BLaER1 treated with 17β-estradiol and CSF1 and Interleukin-3, amounts not matched to agents 10 nM and 100 nM (cell line): Measurements from ENCODE around the gene APBA2.
A peak's percentile ranks its signal among the peaks of the same experiment; 100 is the strongest.

Experiments used
- H3K27ac ChIP-seq, 11 experiments: shearing (Covaris generic); formaldehyde crosslinking; 2 replicates each; pipeline ENCODE4 v1.8.1; 2022
- H3K27me3 ChIP-seq, 11 experiments: shearing (Covaris generic); formaldehyde crosslinking; 2 replicates each; pipeline ENCODE4 v1.8.1; 2022
- H3K36me3 ChIP-seq, 11 experiments: shearing (Covaris generic); formaldehyde crosslinking; 2 replicates each; pipeline ENCODE4 v1.8.1; 2022
- H3K4me1 ChIP-seq, 10 experiments: shearing (Covaris generic); formaldehyde crosslinking; 2 replicates each; pipeline ENCODE4 v1.8.1; 2022
- H3K4me2 ChIP-seq, 11 experiments: shearing (Covaris generic); formaldehyde crosslinking; 2 replicates each; pipeline ENCODE4 v1.8.1; 2022
- H3K4me3 ChIP-seq, 10 experiments: shearing (Covaris generic); formaldehyde crosslinking; 2 replicates each; pipeline ENCODE4 v1.8.1; 2022
- H3K9ac ChIP-seq, 11 experiments: shearing (Covaris generic); formaldehyde crosslinking; 2 replicates each; pipeline ENCODE4 v1.8.1; 2022
- H3K9me3 ChIP-seq, 11 experiments: shearing (Covaris generic); formaldehyde crosslinking; replicated peaks in 1 of 11; 2 replicates each; pipeline ENCODE4 v1.8.1; 2022
- H4K20me1 ChIP-seq, 11 experiments: shearing (Covaris generic); formaldehyde crosslinking; 2 replicates each; pipeline ENCODE4 v1.8.1; 2022
- Cebpa-rat ChIP-seq, 11 experiments: shearing (Covaris generic); IDR thresholded peaks; 2 replicates each; pipeline ENCODE4 v1.8.1; 2022

The APBA2 gene

DNA sequence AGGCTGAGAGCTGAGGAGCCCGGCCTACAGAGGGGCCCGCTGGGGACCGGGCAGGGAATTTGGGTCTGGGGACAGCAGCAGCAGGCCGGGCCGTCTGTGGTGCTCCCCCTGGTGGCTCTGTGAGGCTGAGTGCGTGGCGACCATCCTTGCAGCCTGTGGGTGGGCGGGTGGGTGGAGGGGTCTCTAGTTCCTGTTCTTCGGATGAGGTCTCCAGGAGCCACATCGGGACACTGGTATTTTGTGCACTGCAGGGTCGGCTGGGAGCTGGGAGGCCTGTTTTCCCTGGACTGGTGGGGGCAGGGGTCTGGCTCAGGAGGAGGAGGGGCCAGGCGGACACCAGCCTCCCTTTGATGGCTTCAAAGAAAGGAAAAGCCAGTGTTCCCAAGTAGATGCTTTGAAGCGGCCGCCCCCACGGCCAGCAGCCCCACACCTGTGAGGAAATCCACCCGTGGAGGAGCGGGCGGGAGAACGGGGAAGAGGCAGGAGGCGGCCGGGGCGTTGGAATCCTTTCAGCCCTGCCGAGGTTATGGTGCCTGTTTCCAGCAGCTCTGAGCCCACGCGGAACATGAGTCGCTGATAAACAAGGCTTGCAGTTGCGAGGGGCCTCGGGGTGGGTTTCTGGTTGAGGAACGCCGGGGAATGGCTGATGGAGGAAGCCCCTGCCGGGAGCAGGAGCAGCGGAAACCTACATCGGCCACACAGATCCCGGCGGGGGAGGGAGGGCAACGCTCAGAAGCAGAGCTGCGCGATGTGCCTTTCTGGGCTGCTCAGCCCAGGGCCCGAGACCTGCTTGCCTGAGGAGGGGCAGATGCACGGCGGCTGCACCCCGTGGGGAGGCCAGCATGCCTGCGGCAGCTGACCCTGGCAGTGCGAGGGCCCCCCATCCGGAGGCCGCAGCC, 229.6 kb downstream of the APBA2 start:
- Histone ChIP-seq H3K9me3 (no peaks in the 10 kb centered on the region), H3K27me3 (peaks cover 0 to 10% (median 0%) of the 10 kb centered on the region in 11 experiments; a peak in 5 of 22 replicates), H3K4me1 (peaks cover 3 to 19% (median 12%) of the 10 kb centered on the region in 10 experiments; a peak in 16 of 20 replicates), H3K27ac (peak overlapping the region in 6 of 11 experiments; percentile 33 to 61 (median 58); a peak in 10 of 22 replicates), H3K4me3 (peak overlapping the region; percentile 48 to 72 (median 62)), H3K36me3 (no peaks in the 10 kb centered on the region), H3K9ac (peak overlapping the region; percentile 37 to 79 (median 68)), H3K4me2 (peak overlapping the region; percentile 90 to 99 (median 98)), H4K20me1 (peaks cover 0 to 17% (median 0%) of the 10 kb centered on the region in 11 experiments; a peak in 5 of 22 replicates)
- no peak for TF ChIP-seq Cebpa-rat (IDR thresholded peaks at IDR 0.05)

DNA sequence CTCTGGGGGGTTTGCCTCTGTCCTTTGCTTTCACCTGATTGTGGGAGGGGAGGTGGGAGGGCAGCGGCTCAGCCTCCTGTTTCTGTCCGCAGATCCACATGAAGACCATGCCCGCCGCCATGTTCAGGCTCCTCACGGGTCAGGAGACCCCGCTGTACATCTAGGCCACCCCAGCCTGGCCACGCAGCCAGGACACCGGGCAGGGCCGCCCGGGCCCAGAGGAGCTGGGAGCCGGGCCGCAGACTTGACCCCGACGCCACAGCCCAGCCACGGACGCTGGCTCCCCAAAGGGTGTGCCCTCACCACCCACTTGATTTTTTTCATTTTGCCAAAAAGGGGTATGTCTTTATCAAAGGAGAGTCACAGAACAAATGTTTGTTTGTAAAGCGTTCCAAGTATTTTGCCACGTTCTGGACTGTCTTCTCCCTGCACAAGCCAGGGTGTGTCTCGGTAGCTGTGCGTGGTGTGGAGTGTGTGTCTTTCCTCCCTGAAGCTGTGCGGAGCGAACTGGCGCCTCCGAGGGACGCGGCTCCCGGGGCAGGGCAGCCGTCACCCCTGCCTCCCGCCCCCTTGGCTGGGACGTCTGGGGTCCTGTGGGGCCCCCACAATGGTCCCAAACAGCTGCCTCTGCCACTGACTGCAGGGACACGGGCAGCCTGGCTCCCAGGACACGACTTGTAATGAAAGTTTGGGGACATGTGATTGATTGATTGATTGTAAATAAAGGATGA, 231.4 kb downstream of the APBA2 start:
- Histone ChIP-seq H4K20me1 (peaks cover 0 to 17% (median 0%) of the 10 kb centered on the region in 11 experiments; a peak in 5 of 22 replicates), H3K4me2 (no peak overlapping the region), H3K36me3 (no peaks in the 10 kb centered on the region), H3K27me3 (peaks cover 0 to 10% (median 0%) of the 10 kb centered on the region in 11 experiments; a peak in 5 of 22 replicates), H3K4me3 (no peak overlapping the region), H3K27ac (no peak overlapping the region), H3K9me3 (no peaks in the 10 kb centered on the region), H3K4me1 (peaks cover 3 to 32% (median 22%) of the 10 kb centered on the region in 10 experiments; a peak in 17 of 20 replicates), H3K9ac (no peak overlapping the region)
- no peak for TF ChIP-seq Cebpa-rat (IDR thresholded peaks at IDR 0.05)

DNA sequence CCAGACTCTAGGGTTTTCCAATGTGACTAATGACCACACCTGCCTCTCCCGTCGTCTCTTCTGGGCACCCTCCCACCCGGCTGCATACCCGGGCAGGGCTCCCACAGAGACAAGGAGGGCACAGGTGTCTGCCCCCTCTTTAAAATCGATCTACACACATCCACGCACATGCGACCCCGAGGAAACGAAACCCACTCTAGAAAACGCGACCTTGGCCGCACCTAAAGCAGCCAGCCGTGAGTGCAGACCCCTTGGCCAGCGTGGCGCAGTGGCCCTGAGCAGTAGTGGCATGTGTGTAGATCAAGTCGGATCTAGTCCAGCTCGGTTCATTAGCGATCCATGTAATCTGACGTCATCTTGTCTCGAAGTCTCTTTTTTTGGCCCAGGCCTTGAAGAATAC, 232.0 kb downstream of the APBA2 start:
- Histone ChIP-seq H3K27ac (no peak overlapping the region), H3K9me3 (no peaks in the 10 kb centered on the region), H3K4me3 (no peak overlapping the region), H3K27me3 (peaks cover 0 to 10% (median 0%) of the 10 kb centered on the region in 11 experiments; a peak in 5 of 22 replicates), H4K20me1 (peaks cover 0 to 19% (median 0%) of the 10 kb centered on the region in 11 experiments; a peak in 5 of 22 replicates), H3K4me2 (no peak overlapping the region), H3K36me3 (no peaks in the 10 kb centered on the region), H3K4me1 (peaks cover 4 to 38% (median 28%) of the 10 kb centered on the region in 10 experiments; a peak in 18 of 20 replicates), H3K9ac (no peak overlapping the region)
- TF ChIP-seq Cebpa-rat (IDR thresholded peaks at IDR 0.05) = no peak

DNA sequence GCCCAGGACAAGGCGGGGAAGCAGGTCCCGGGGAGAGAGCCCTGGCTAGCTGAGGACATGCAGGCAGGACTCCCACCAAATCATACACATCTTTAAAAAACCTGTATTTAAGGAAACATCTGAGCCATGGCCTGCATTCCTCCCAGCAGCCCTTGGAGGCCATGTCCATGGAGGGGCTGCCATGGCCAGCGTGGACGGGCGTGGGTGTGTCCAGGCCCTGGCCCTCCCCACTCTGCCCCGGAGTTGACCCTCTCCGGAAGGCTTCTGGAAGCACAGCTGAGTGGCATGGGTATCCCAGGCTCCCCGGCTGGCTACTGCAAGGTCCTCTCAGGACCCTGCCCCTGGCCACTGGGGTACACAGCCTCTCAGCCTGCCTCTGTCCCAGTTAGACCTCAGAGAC, 234.1 kb downstream of the APBA2 start:
- no peaks in the 10 kb centered on the region for H3K9me3 ChIP-seq
- peaks cover 0 to 10% (median 0%) of the 10 kb centered on the region in 11 experiments; a peak in 5 of 22 replicates for H3K27me3 ChIP-seq
- no peak overlapping the region for H3K9ac ChIP-seq
- TF ChIP-seq Cebpa-rat (IDR thresholded peaks at IDR 0.05) = no peak
- peaks cover 0 to 19% (median 0%) of the 10 kb centered on the region in 11 experiments; a peak in 4 of 22 replicates for H4K20me1 ChIP-seq
- no peak overlapping the region; a peak in 1 of 22 replicates for H3K4me2 ChIP-seq
- H3K4me3 ChIP-seq = no peak overlapping the region
- H3K4me1 ChIP-seq = peaks cover 2 to 51% (median 41%) of the 10 kb centered on the region in 10 experiments; a peak in 18 of 20 replicates
- no peaks in the 10 kb centered on the region for H3K36me3 ChIP-seq
- H3K27ac ChIP-seq = no peak overlapping the region

DNA sequence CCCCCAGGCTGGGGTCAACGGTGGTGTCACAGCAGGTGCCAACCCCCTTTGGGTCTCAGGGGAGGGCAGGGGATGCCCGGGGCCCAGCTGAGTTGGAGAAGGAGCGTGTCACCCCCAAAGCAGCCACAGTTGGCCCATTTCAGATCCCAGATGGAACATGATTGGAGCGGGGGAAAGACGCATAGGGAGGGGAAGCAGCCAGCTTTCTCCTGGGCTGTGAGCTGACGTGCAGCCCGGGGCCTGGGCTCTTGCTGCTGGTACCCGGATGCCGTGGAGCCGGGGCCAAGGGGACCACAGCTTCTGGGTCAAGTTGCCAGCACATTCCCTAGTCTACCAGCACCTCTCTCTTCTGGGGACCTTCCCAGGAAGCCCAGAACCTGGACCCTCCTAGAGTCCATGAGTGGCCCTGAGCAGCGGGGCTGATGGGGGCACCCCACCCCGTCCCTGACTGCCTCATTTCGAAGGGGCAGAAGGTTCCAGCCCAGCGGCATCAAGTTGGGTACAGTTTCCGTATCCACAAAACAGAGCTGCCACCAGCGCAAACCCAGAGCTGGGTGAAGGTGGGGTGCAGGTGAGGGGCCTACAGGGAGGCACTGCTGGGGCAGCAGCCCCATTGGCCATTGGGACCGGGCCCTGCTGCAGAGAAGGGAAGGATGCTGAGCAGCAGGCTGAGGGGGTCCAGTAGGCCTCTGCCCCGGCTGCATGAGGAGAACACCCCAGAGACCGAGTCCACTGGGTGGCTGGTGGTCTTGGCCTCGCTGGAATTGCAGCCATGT, 235.0 kb downstream of the APBA2 start:
- Histone ChIP-seq H3K4me3 (no peak overlapping the region), H3K27me3 (peaks cover 0 to 3% (median 0%) of the 10 kb centered on the region in 11 experiments; a peak in 5 of 22 replicates), H3K9me3 (no peaks in the 10 kb centered on the region), H3K4me2 (peak overlapping the region in 4 of 11 experiments; percentile 10 to 32 (median 19); a peak in 4 of 22 replicates), H3K36me3 (no peaks in the 10 kb centered on the region), H4K20me1 (peaks cover 0 to 19% (median 0%) of the 10 kb centered on the region in 11 experiments; a peak in 4 of 22 replicates), H3K4me1 (peaks cover 0 to 43% (median 34%) of the 10 kb centered on the region in 10 experiments; a peak in 17 of 20 replicates), H3K9ac (no peak overlapping the region), H3K27ac (no peak overlapping the region)
- TF ChIP-seq Cebpa-rat (IDR thresholded peaks at IDR 0.05) = no peak

DNA sequence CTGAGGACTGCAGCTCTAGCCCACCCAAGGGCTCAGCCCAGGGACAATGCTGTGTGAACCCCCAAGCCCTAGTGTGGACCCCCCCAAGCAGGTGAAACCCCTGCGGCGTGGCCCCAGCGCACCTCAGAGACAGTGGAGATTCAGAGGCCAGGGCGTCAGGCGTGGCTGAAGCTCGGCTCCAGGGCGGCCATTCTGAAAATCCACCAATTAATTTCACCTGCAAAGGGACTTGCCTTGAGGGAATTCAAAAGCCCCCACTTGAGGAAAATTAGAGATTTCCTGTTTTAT, 235.5 kb downstream of the APBA2 start:
- H3K4me2 ChIP-seq = no peak overlapping the region

DNA sequence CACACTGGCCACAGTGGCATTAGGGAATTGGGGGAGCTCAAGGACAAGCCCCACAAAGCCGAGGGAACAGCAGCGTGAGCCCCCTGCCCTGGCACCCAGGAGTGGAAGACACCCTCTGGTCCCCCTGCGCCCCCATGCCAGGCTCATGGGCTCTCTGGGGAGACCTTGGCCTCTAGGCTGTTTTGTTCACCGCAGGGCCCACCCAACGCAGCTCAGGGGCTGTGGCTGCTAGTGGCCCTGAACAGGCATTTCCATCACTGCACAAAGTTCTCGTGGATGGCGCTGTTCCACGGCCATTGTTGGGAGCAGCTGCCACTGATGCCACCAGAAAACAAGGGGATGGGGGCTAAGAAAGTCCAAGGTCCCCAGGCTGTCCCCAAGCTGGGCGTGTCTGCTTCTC, 236.1 kb downstream of the APBA2 start:
- peaks cover 0 to 16% (median 0%) of the 10 kb centered on the region in 11 experiments; a peak in 3 of 22 replicates for H4K20me1 ChIP-seq
- no peaks in the 10 kb centered on the region for H3K9me3 ChIP-seq

More for the DNA sequence above, 235.5 kb downstream of the APBA2 start:
- peaks cover 0 to 39% (median 31%) of the 10 kb centered on the region in 10 experiments; a peak in 17 of 20 replicates for H3K4me1 ChIP-seq
- H3K27ac ChIP-seq = no peak overlapping the region
- peaks cover 0 to 19% (median 0%) of the 10 kb centered on the region in 11 experiments; a peak in 3 of 22 replicates for H4K20me1 ChIP-seq
- no peaks in the 10 kb centered on the region for H3K27me3 ChIP-seq
- no peaks in the 10 kb centered on the region for H3K9me3 ChIP-seq
- no peaks in the 10 kb centered on the region for H3K36me3 ChIP-seq
- H3K4me3 ChIP-seq = no peak overlapping the region
- no peak overlapping the region for H3K9ac ChIP-seq
- TF ChIP-seq Cebpa-rat (IDR thresholded peaks at IDR 0.05) = no peak

DNA sequence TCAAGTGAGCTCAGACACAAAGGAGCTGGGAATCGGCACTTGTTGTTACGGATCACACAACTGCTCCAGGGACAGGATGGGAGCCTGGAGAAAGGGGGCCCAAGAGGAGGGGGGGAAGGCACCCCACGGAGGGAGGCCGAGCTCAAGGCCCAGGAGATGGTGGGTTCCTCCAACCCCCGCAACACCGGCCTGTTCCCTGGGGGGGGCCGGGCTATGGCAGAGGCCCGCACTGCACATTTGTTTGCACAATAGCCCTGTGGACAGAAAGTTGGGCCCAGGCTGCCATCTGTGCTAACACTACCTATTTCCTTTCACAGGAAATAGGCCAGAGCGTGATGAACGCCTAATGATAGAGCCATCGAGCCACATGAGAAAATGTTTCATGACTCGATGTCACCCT, 236.7 kb downstream of the APBA2 start:
- peaks cover 0 to 48% (median 33%) of the 10 kb centered on the region in 10 experiments; a peak in 17 of 20 replicates for H3K4me1 ChIP-seq

More for the DNA sequence above, 236.1 kb downstream of the APBA2 start:
- TF ChIP-seq Cebpa-rat (IDR thresholded peaks at IDR 0.05) = no peak
- Histone ChIP-seq H3K9ac (no peak overlapping the region), H3K27me3 (no peaks in the 10 kb centered on the region), H3K4me2 (peak overlapping the region in 8 of 11 experiments; percentile 18 to 67 (median 54); a peak in 7 of 22 replicates), H3K4me1 (peaks cover 0 to 42% (median 32%) of the 10 kb centered on the region in 10 experiments; a peak in 17 of 20 replicates), H3K27ac (peak overlapping the region in 2 of 11 experiments; percentile 38 to 52; a peak in 2 of 22 replicates), H3K36me3 (no peaks in the 10 kb centered on the region), H3K4me3 (no peak overlapping the region)

More for the DNA sequence above, 236.7 kb downstream of the APBA2 start:
- peaks cover 0 to 20% (median 0%) of the 10 kb centered on the region in 11 experiments; a peak in 2 of 22 replicates for H4K20me1 ChIP-seq
- peak overlapping the region in 4 of 11 experiments; percentile 32 to 52 (median 40); a peak in 4 of 22 replicates for H3K27ac ChIP-seq
- 0 out of 22 replicates have a peak, but pooled peaks of 1 of the 11 experiments have one; percentile 7 for TF ChIP-seq Cebpa-rat (IDR thresholded peaks at IDR 0.05)
- no peaks in the 10 kb centered on the region for H3K27me3 ChIP-seq
- H3K36me3 ChIP-seq = no peaks in the 10 kb centered on the region
- no peak overlapping the region for H3K4me3 ChIP-seq
- peak overlapping the region in 9 of 11 experiments; percentile 18 to 67 (median 54); a peak in 17 of 22 replicates for H3K4me2 ChIP-seq
- no peak overlapping the region; a peak in 1 of 22 replicates for H3K9ac ChIP-seq
- H3K9me3 ChIP-seq = no peaks in the 10 kb centered on the region
